GM12878 (cell line): ENCODE data around the gene PDZRN3. TPM values are rescaled to one million over a fixed set of nuclear protein-coding genes. Genes with fewer than 3 reads are reported as not detected.

Source experiments
- ATAC-seq: fragments of 200-7000 bp; cut with Tn5 transposase; 3 replicates; pipeline ENCODE4 v1.9.1; 2020; ENCODE audit warnings: mild to moderate bottlenecking, moderate library complexity
- BruUV-seq: library from RNA; stranded (reverse); fragments of 400-500 nt; replicated peaks from 2 replicates; lab custom pipeline; 2021; lab: Mats Ljungman, UMichigan
- CTCF ChIA-PET: fragments of 300-600 bp; sonication (Branson Sonifier 250); formaldehyde crosslinking; extraction: SDS; loops from one replicate; lab custom pipeline; 2021; ENCODE audit warnings: inconsistent platforms; lab: Yijun Ruan, JAX
- POLR2A ChIA-PET: fragments of 350-600 bp; formaldehyde crosslinking; extraction: SDS; loops from one replicate; lab custom pipeline; 2021; ENCODE audit warnings: inconsistent platforms; lab: Charles Lee
- RAD21 ChIA-PET: fragments of 300-600 bp; sonication (Branson Sonifier 250); formaldehyde crosslinking; loops from one replicate; lab custom pipeline; 2023; ENCODE audit warnings: antibody characterized with exemption; ENCODE audit not compliant: unreplicated experiment; lab: Charles Lee
- SMC1A ChIA-PET: fragments of 300-600 bp; sonication (Branson Sonifier 250); formaldehyde crosslinking; loops from one replicate; lab custom pipeline; 2023; ENCODE audit not compliant: unreplicated experiment, uncharacterized antibody; lab: Charles Lee
- DNase-seq: peaks from one replicate; pipeline ENCODE4 v3.0.0-alpha.2; 2011; ENCODE audit warnings: low read depth, low spot score
- FAIRE-seq: peaks from 3 replicates; lab custom pipeline; 2011; peaks lifted over from hg19 to GRCh38; lab: Jason Lieb, UNC
- H2AFZ ChIP-seq: 2 replicates; pipeline ENCODE4 v1.6.0; 2011; ENCODE audit warnings: low read depth, low read length, control low read depth; ENCODE audit not compliant: control insufficient read depth
- H3K27ac ChIP-seq: 2 replicates; pipeline ENCODE4 v1.5.1; 2011; ENCODE audit warnings: control low read depth; ENCODE audit not compliant: control insufficient read depth, insufficient read depth
- H3K27me3 ChIP-seq, 2 experiments: replicated peaks in 1 of 2; 2 replicates each; pipeline versions ENCODE4 v1.6.0 to v1.6.1; 2011; ENCODE audit warnings: low read length in 1 of 2; ENCODE audit not compliant: control insufficient read depth in 2 of 2, insufficient read depth in 2 of 2
- H3K36me3 ChIP-seq, 2 experiments: 2 replicates each; pipeline ENCODE4 v1.5.1; 2011; ENCODE audit warnings: low read length in 1 of 2; ENCODE audit not compliant: control insufficient read depth in 2 of 2, insufficient read depth in 2 of 2
- H3K4me1 ChIP-seq: 2 replicates; pipeline ENCODE4 v1.6.1; 2011; ENCODE audit warnings: mild to moderate bottlenecking, low read length, moderate library complexity, mixed read lengths; ENCODE audit not compliant: control insufficient read depth, insufficient read depth
- H3K4me2 ChIP-seq: 2 replicates; pipeline ENCODE4 v1.6.0; 2011; ENCODE audit warnings: control low read depth; ENCODE audit not compliant: control insufficient read depth, insufficient read depth
- H3K4me3 ChIP-seq: fragments of 200-600 bp; sonication (generic); 2 replicates; pipeline ENCODE4 v1.5.1; 2016
- H3K79me2 ChIP-seq: 2 replicates; pipeline ENCODE4 v1.6.0; 2011; ENCODE audit warnings: low read length; ENCODE audit not compliant: control insufficient read depth, insufficient read depth
- H3K9ac ChIP-seq: 2 replicates; pipeline ENCODE4 v1.8.0; 2011; ENCODE audit warnings: low read length, control low read depth, mixed read lengths; ENCODE audit not compliant: control insufficient read depth, insufficient read depth
- H3K9me3 ChIP-seq: replicated peaks from 3 replicates; pipeline ENCODE4 v1.5.1; 2011; ENCODE audit warnings: mild to moderate bottlenecking, low read length; ENCODE audit not compliant: control insufficient read depth, insufficient read depth
- H4K20me1 ChIP-seq: 2 replicates; pipeline ENCODE4 v1.6.0; 2011; ENCODE audit not compliant: control insufficient read depth, insufficient read depth
- ATF3 ChIP-seq: IDR thresholded peaks from 2 replicates; pipeline ENCODE4 v1.6.1; 2011; ENCODE audit warnings: low read depth, mild to moderate bottlenecking, low read length, moderate library complexity, borderline replicate concordance; ENCODE audit errors: extremely low read depth
- BCLAF1 ChIP-seq: fragments of 450-650 bp; IDR thresholded peaks from 2 replicates; pipeline ENCODE4 v1.6.1; 2017; ENCODE audit warnings: antibody characterized with exemption, mild to moderate bottlenecking, moderate library complexity
- CHD2 ChIP-seq: IDR thresholded peaks from 2 replicates; pipeline ENCODE4 v1.6.1; 2011; ENCODE audit warnings: low read depth, low read length, improper control_type of control experiment, borderline replicate concordance
- EED ChIP-seq: sonication (generic); IDR thresholded peaks from 2 replicates; pipeline ENCODE4 v1.6.1; 2016; ENCODE audit warnings: antibody characterized with exemption, low read depth
- GABPA ChIP-seq: IDR thresholded peaks from 2 replicates; pipeline ENCODE4 v1.6.1; 2014; ENCODE audit warnings: antibody characterized with exemption, low read depth, mild to moderate bottlenecking, inconsistent platforms
- JUND ChIP-seq: IDR thresholded peaks from 2 replicates; pipeline ENCODE4 v1.6.1; 2012; ENCODE audit warnings: low read depth, mild to moderate bottlenecking, low read length, improper control_type of control experiment, moderate library complexity
- KDM1A ChIP-seq: fragments of 200-600 bp; sonication (generic); IDR thresholded peaks from 2 replicates; pipeline ENCODE4 v1.6.1; 2016; ENCODE audit warnings: borderline replicate concordance
- MLLT1 ChIP-seq: fragments of 450-650 bp; IDR thresholded peaks from 2 replicates; pipeline ENCODE4 v1.6.1; 2016; ENCODE audit warnings: mild to moderate bottlenecking
- PBX3 ChIP-seq: IDR thresholded peaks from 2 replicates; pipeline ENCODE4 v1.6.1; 2011; ENCODE audit warnings: mild to moderate bottlenecking, low read depth, low read length, moderate library complexity; ENCODE audit not compliant: insufficient replicate concordance
- RAD21 ChIP-seq: IDR thresholded peaks from 2 replicates; pipeline ENCODE4 v1.6.1; 2011; ENCODE audit warnings: mild to moderate bottlenecking, low read depth, low read length, moderate library complexity; ENCODE audit not compliant: insufficient read depth
- RBBP5 ChIP-seq: fragments of 200-600 bp; sonication (generic); conservative IDR thresholded peaks from 2 replicates; pipeline ENCODE4 v1.6.1; 2016
- RCOR1 ChIP-seq: conservative IDR thresholded peaks from 2 replicates; pipeline ENCODE4 v1.6.1; 2012; ENCODE audit warnings: low read depth, low read length, improper control_type of control experiment
- RELA ChIP-seq: fragments of 450-650 bp; IDR thresholded peaks from 2 replicates; pipeline ENCODE4 v1.8.0; 2014; ENCODE audit warnings: borderline replicate concordance; ENCODE audit not compliant: partially characterized antibody
- SREBF1 ChIP-seq: IDR thresholded peaks from 2 replicates; pipeline ENCODE4 v1.6.1; 2012; ENCODE audit warnings: mild to moderate bottlenecking, low read length
- SRF ChIP-seq, 2 experiments: IDR thresholded peaks; 2 replicates each; pipeline ENCODE4 v1.6.1; 2011; ENCODE audit warnings: low read depth in 2 of 2, low read length in 2 of 2, mild to moderate bottlenecking in 1 of 2, moderate library complexity in 1 of 2
- WRNIP1 ChIP-seq: IDR thresholded peaks from 2 replicates; pipeline ENCODE4 v1.6.1; 2011; ENCODE audit warnings: low read depth, low read length, improper control_type of control experiment, borderline replicate concordance
- ZNF217 ChIP-seq: fragments of 450-650 bp; IDR thresholded peaks from 2 replicates; pipeline ENCODE4 v1.6.1; 2017; ENCODE audit warnings: antibody characterized with exemption, mild to moderate bottlenecking
- WGBS: methylation state at CpG from one replicate; pipeline ENCODE4 v1.1.6; 2016; ENCODE audit warnings: low lambda C conversion rate; ENCODE audit not compliant: insufficient replicate concordance, insufficient coverage; ENCODE audit errors: missing lambda C conversion rate; 5-methylcytosine and 5-hydroxymethylcytosine counted together
- in situ Hi-C: fragments of 300-500 bp; cut with MboI; formaldehyde crosslinking; loops from 9 replicates; pipeline ENCODE4 v1.14.3; 2018; ENCODE audit warnings: mixed read lengths
- intact Hi-C: fragments of 100-400 bp; cut with micrococcal nuclease; formaldehyde crosslinking; loops from one replicate; pipeline ENCODE4 v1.14.2; 2022; ENCODE audit not compliant: unreplicated experiment
- polyA plus RNA-seq, 11 experiments: library from polyadenylated mRNA; depleted of rRNA in 4 of 11; unstranded in 6 of 11; stranded (reverse) in 5 of 11; fragments of >200 nt; fragmentation: Nextera tagmentation in 4 of 11; fragmentation: Illumina TruSeq in 1 of 11; extraction: Ambion mirVana in 4 of 11; extraction: Trizol in 1 of 11; gene quantifications; 1 replicate in 1 of 11; 2 replicates in 10 of 11; pipeline versions ENCODE4 v1.2.1 to v1.2.3, GENCODE V29; 2011 to 2016; ENCODE audit warnings: inconsistent platforms in 2 of 11, missing spikeins in 2 of 11, low read depth in 1 of 11
- total RNA-seq, 4 experiments: library from RNA; depleted of rRNA in 3 of 4; stranded (reverse); fragments of >200 nt in 3 of 4; fragmentation: Illumina TruSeq in 1 of 4; extraction: Trizol in 1 of 4; gene quantifications; 2 replicates each; pipeline versions ENCODE4 v1.2.1 to v1.2.3, GENCODE V29; 2013 to 2021

Gene PDZRN3
- total and polyA plus RNA-seq, 10 of the 15 experiments (the other 5 are each of a cell fraction or from before 2014, with no cell fraction given) = 0.07 to 0.37 (median 0.12) TPM; not detected in 6

- no peak for TF ChIP-seq SREBF1
- TF ChIP-seq KDM1A = no peak
- TF ChIP-seq JUND = no peak
- no peak for TF ChIP-seq ZNF217
- TF ChIP-seq PBX3 = no peak
- no peak for TF ChIP-seq CHD2
- no peak for TF ChIP-seq RAD21
- no peak for TF ChIP-seq EED
- no peak for TF ChIP-seq MLLT1
Observed at GRCh38 chr3:73511571-73512525, 112.9 kb downstream of the PDZRN3 start (continued).

GRCh38 chr3:73510784-73511183, 114.0 kb downstream of the PDZRN3 start:
- no peaks in the 10 kb centered on the region for H3K9me3 ChIP-seq
- CTCF ChIA-PET = interaction anchor here (0.8 to 1.5 kb wide), 3 partner anchors 8 to 57 kb away, joined by 3 read pairs; no protein-coding TSS in a partner anchor
- RAD21 ChIA-PET = no interaction called here
- H3K4me2 ChIP-seq = no peak overlapping the region
- no peaks in the 10 kb centered on the region for H3K4me1 ChIP-seq
- no peak overlapping the region for H3K27ac ChIP-seq
- POLR2A ChIA-PET = no interaction called here
- no peak for FAIRE-seq
- in situ Hi-C loops = no loop called here
- H3K27me3 ChIP-seq = no peaks in the 10 kb centered on the region
- no peaks in the 10 kb centered on the region for H4K20me1 ChIP-seq
- 31% methylated on average over 3 of the region's 3 CpGs for WGBS
- no peak overlapping the region for H2AFZ ChIP-seq
- intact Hi-C loops = no loop called here
- H3K4me3 ChIP-seq = no peak overlapping the region
- DNase-seq = no peak
- no peak for ATAC-seq
- no peaks in the 10 kb centered on the region for H3K79me2 ChIP-seq
- SMC1A ChIA-PET = interaction anchor here (0.9 kb wide), 1 partner anchor 337 kb away, joined by 3 read pairs; no protein-coding TSS in a partner anchor
- BruUV-seq = no TSS peak
- H3K9ac ChIP-seq = no peak overlapping the region
- no peaks in the 10 kb centered on the region for H3K36me3 ChIP-seq
- TF ChIP-seq SRF (IDR thresholded peaks at IDR 0.05; ENCODE audit: low read depth in 2 of 2, low read length in 2 of 2) (no peak), RBBP5 (no peak), RCOR1 (no peak), ATF3 (no peak), GABPA (no peak), WRNIP1 (no peak), BCLAF1 (no peak), RELA (no peak)
